ENCODE measurements around the gene PRKCH. TPM values are rescaled to one million over a fixed set of nuclear protein-coding genes. Genes with fewer than 3 reads are reported as not detected.
"Not testable (repeated sequence)": the region's sequence is repeated elsewhere in the genome, so short reads cannot be mapped to it uniquely, and the experiment has no call there.

PRKCH gene
- polyA plus RNA-seq, 1 donor: 21.2 TPM

- DNase-seq: no peak
Measured at GRCh38 chr14:61304688-61305087, 16.7 kb upstream of the PRKCH start.

DNA sequence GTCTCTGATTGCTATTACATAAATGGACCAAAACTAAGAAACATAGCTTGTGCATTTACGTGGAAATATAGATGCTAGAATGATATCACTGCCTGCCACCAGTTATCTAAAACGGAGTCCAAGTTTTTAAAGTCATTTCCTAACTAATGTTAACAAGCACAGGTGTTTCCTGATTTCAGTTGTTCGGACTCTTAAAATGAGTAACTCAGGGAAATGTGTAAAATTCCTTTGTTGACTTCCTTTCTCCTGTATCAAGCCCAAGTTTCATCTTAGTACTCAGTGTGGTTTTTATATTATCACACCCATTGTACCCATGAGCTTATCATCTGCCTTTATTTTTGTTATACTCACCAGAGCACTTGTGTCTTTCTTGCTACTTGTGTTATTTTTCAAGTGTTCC lies 13.2 kb upstream of the PRKCH start:
- no peak for DNase-seq

DNA sequence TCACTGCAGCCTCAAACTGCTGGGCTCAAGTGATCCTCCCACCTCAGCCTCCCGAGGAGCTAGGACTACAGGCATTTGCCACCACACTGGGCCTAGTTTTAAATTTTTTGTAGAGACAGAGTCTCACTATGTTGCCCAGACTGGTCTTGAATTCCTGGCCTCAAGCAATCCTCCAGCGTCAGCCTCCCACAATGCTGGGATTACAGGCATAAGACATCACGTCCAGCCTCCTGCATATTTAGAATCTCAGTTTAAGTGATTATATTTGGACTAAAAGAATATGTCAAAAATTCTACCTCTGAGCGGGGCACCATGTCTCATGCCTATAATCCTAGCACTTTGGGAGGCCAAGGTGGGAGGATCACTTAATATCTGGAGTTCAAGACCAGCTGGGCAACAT lies 12.7 kb upstream of the PRKCH start:
- DNase-seq: not testable (repeated sequence)

DNA sequence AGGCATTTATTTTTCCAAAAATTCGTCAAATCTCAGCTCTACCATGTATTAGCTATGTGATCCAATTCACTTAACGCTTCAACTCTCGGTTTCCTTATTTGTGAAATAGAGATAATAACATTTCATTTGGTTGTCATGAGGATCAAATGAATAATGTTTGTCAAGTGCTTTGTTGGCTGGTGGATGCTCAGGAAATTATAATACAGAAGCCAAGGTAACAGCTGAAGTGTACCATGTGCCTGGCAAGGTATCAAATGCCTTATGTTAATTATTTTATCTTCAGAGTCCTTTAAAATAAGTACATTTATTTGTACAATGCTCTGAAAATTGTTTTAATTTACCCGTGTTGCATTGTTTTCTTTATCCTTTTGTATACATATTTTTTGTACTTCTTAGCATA lies 6.1 kb upstream of the PRKCH start:
- DNase-seq: no peak

GRCh38 chr14:61319086-61319485 lies 2.3 kb upstream of the PRKCH start:
- DNase-seq: no peak

- DNase-seq: no peak
Measured at GRCh38 chr14:61319706-61320105, 1.7 kb upstream of the PRKCH start.

GRCh38 chr14:61320170-61320569 lies 1.2 kb upstream of the PRKCH start:
- not testable (repeated sequence) for DNase-seq

- DNase-seq: no peak
Measured at GRCh38 chr14:61320806-61321384, 484 bp upstream of the PRKCH start.

DNA sequence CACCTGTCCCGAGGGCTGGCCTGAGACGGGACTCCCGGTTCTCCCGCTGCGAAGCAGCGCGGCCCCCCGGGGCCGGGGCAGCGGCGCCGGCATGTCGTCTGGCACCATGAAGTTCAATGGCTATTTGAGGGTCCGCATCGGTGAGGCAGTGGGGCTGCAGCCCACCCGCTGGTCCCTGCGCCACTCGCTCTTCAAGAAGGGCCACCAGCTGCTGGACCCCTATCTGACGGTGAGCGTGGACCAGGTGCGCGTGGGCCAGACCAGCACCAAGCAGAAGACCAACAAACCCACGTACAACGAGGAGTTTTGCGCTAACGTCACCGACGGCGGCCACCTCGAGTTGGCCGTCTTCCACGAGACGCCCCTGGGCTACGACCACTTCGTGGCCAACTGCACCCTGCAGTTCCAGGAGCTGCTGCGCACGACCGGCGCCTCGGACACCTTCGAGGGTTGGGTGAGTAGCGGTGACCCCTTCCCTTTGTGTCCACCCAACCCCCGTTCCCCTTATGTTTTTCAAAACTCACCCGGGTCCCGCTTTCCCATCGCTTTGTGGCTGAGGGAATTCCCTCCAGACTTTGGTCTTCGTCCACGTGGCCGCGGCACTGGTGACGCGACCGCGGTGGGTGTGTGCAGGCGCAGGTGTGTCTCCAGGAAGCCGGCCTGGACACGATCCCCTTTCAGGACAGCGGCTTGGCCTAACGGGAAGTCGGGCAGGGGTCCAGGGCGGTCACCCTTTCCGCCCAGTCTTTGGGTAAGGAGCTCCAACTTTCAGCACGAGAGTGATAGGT lies 826 bp downstream of the PRKCH start:
- DNase-seq: no peak

DNA sequence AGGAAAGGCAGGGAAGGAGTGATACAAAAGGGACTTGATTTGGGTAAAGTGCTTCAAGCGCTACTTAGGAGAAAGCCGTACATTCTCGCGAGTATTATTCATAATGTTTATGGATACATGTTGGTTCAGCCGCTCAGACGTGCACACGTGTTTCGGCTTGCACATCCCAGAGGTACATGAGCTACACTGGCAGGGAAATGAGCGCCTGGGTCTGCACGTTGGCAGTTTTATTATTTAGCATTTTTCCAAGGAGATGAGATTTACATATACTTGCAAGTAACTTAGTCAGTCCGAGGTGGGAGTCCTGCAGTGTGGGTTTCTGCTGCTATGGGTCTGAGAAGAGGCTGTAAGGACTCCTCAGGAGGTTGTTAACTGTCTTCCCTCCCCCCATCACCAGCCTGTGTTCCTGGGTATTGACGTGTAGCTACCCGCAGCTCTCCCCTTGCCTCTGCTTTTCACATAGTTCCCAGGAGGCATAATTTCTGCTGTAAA lies 1.5 kb downstream of the PRKCH start:
- no peak for DNase-seq

DNA sequence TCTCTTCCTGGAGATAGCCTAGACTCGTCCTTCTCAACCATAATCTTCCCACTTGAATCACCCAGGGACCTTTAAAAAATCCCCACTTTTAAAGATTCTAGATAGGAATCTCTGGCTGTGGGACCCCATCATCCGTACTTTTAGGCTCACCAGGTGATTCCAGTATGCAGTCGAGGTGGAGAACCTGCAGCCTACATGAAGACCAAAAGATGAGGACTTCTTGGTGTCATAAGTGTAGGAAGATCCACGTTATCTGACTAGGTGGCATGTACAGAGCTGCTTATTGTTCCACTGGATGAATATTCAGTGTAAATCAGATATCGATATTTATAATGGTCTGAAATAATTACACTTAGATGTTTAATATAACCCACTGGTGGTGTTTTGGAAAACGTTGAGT lies 2.6 kb downstream of the PRKCH start:
- DNase-seq: no peak

DNA sequence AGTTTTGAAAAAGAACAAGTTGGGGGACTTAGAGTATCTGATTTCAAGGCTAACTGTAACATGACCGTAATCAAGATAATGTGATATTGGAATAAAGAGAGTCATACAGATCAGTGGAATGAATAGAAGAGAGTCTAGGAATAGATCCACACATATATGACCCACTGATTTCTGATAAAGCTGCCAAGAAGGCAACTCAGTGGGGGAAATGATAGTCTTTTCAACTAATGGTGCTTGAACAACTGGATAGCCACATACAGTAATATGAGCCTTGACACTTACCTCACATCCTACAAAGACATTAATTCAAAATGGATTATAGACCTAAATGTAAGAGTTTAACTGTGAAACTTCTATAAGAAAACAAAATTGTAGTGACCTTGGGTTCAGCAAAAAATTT lies 3.8 kb downstream of the PRKCH start:
- DNase-seq: no peak

- no peak for DNase-seq
Measured at GRCh38 chr14:61326146-61326545, 4.8 kb downstream of the PRKCH start.

GRCh38 chr14:61326847-61327246 lies 5.5 kb downstream of the PRKCH start:
- no peak for DNase-seq

DNA sequence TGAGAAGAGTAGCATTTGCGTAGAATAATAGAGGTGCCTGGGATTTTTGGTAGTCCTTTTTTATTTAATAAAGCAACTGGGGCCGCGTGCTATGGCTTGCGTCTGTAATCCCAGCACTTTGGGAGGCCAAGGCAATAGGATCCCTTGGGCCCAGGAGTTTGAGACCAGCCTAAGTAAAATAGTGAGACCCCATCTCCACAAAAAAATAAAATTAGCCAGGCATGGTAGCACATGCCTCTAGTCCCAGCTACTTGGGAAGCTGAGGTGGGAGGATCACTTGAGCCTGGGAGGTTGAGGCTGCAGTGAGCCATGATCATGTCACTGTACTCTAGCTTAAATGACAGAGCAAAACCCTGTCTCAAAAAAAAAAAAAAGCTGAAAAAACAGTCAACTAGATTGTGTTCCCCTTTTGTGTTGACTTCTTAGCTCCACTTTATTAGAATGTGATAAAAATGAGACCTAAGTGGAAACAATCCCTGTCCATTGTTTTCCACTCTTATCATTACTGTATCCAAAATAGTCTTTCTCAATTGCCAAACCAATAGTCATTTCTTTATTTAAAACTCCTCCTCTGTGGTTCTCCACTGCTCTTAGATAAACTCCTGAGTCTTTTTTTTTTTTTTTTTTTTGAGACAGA lies 7.4 kb downstream of the PRKCH start:
- DNase-seq: no peak

GRCh38 chr14:61329478-61330051 lies 8.2 kb downstream of the PRKCH start:
- DNase-seq: no peak

DNA sequence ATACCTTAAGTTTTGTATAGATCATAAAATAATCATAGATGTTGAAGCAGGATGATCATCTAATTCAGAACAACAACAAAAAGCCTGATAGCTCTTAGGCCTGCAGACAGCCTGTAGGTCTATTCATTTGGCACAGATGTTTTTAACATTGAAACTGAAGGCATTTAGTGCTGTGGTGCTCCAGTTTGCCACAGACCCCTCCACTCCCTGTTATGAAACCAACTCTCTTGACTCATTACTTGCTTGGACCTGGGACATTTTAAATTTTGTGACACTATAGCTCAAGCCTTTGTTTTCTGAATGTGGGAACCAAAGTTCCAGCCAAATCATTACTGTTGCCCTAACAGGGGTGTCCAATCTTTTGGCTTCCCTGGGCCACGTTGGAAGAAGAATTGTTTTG lies 9.1 kb downstream of the PRKCH start:
- no peak for DNase-seq

- no peak for DNase-seq
Measured at GRCh38 chr14:61331992-61332657, 10.7 kb downstream of the PRKCH start.

DNA sequence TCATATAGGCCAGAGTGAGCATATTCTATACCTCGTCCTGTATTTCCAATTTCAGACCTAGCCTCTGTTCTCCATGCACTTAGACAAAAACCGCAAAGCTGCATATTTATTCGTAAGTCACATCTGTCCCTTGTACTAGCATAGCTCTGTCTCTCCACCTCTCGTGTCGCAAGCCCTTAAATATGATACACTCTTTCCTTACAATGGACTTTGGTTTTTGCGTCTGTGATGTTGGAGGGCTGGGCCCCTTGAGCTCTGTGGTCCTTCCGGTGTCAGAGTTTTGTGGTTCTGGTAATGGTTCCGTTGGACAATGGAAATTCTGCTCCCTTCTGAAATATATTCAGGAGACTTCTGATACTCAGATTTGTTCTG lies 11.3 kb downstream of the PRKCH start:
- DNase-seq: no peak

DNA sequence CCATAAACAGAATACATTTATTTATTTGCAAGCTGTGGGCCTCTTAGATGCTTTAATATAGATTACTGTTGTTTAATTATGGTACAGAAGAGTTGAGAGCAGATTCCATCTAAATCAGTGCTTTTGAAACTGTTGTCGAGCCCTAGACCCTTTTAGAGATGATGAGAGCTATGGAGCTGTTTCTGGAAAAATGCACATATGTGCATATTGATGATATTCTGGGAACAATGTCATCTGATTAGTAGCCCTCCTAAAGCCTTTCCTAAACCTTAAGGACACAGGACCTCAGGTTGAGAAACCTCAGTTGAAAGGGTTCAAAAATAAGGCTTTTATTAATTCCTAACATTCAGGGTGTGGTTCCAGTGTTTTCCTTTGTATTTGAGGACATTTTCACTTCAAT lies 11.7 kb downstream of the PRKCH start:
- DNase-seq: no peak

DNA sequence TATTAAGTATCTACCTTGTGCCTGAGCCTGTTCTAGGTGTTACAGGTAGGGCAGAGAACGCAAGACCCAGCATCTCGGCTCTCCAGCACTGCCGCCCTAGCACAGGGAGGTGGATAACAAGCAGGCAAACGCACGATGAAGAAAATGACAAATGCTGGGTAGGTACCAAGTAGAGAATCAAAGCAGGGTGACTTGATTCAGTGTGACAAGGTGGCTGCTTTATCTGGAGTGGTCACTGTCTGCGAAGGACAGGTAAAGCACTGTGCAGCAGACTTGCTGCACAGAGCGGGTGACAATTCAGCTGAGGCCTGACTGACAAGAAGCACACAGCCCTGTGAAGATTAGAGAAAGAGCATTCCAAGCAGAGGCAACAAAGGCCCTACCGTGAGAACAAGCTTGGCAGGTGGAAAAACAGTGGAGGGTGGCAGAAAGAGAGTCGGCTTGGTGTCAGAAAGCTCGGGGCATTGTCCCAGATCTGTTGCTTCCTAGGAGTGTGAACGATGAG lies 12.9 kb downstream of the PRKCH start:
- no peak for DNase-seq

- no peak for DNase-seq
Measured at GRCh38 chr14:61335049-61335448, 13.7 kb downstream of the PRKCH start.
